GM19193 (cell line): ENCODE data around the gene GPX6.

Experiments used
- POLR2A ChIP-seq: IDR thresholded peaks from 4 replicates; pipeline ENCODE4 v1.6.1; 2011; ENCODE audit not compliant: insufficient read depth, insufficient read length; ENCODE audit errors: extremely low read depth

Gene GPX6

GRCh38 chr6:28515676-28516075 lies at the start of gene GPX6:
TSS of gene GPX6 (minus strand) at chr6:28515793. CDS start at chr6:28515743, 50 bp downstream.
- TF ChIP-seq POLR2A = no peak

- TF ChIP-seq POLR2A = no peak
Measured at GRCh38 chr6:28563430-28564095, 48.0 kb upstream of the GPX6 start.

- TF ChIP-seq POLR2A = no peak
Measured at GRCh38 chr6:28558629-28559028, 43.0 kb upstream of the GPX6 start.

- no peak for TF ChIP-seq POLR2A
Measured at GRCh38 chr6:28555136-28555535, 39.5 kb upstream of the GPX6 start.

- TF ChIP-seq POLR2A = no peak
Measured at GRCh38 chr6:28553986-28554881, 38.6 kb upstream of the GPX6 start.

GRCh38 chr6:28553384-28553985 lies 37.9 kb upstream of the GPX6 start:
- no peak for TF ChIP-seq POLR2A

GRCh38 chr6:28551891-28552666 lies 36.5 kb upstream of the GPX6 start:
- TF ChIP-seq POLR2A = no peak

GRCh38 chr6:28545955-28546354 lies 30.4 kb upstream of the GPX6 start:
- TF ChIP-seq POLR2A = no peak

GRCh38 chr6:28543651-28544610 lies 28.3 kb upstream of the GPX6 start:
- TF ChIP-seq POLR2A = no peak

- TF ChIP-seq POLR2A = no peak
Measured at GRCh38 chr6:28542440-28543296, 27.1 kb upstream of the GPX6 start.

- no peak for TF ChIP-seq POLR2A
Measured at GRCh38 chr6:28541996-28542395, 26.4 kb upstream of the GPX6 start.

- TF ChIP-seq POLR2A = no peak
Measured at GRCh38 chr6:28537509-28538140, 22.0 kb upstream of the GPX6 start.
